MM.1S (cell line): ENCODE measurements around the gene SLC2A4RG.

Source experiments
- DNase-seq: peaks from one replicate; pipeline ENCODE4 v3.0.0-alpha.2; 2015
- H2AFZ ChIP-seq: fragments of 300-600 bp; sonication (generic); 2 replicates; pipeline ENCODE4 v1.6.0; 2016; ENCODE audit warnings: antibody characterized with exemption, low read length
- H3F3A ChIP-seq: fragments of 300-600 bp; sonication (generic); 2 replicates; pipeline ENCODE4 v1.6.1; 2016; ENCODE audit warnings: mild to moderate bottlenecking, antibody characterized with exemption, low read length, moderate library complexity, mixed read lengths; ENCODE audit not compliant: insufficient read depth
- H3K27ac ChIP-seq: fragments of 300-600 bp; sonication (generic); 2 replicates; pipeline ENCODE4 v1.5.1; 2016; ENCODE audit warnings: mild to moderate bottlenecking, low read length
- H3K27me3 ChIP-seq: fragments of 300-600 bp; sonication (generic); replicated peaks from 2 replicates; pipeline ENCODE4 v1.6.0; 2016; ENCODE audit warnings: low read length; ENCODE audit not compliant: insufficient read depth
- H3K36me3 ChIP-seq: fragments of 300-600 bp; sonication (generic); replicated peaks from 2 replicates; pipeline ENCODE4 v1.6.1; 2016; ENCODE audit warnings: mild to moderate bottlenecking, low read length, mixed read lengths; ENCODE audit not compliant: insufficient read depth
- H3K4me1 ChIP-seq: fragments of 300-600 bp; sonication (generic); 2 replicates; pipeline ENCODE4 v1.6.1; 2016; ENCODE audit warnings: low read length, mixed read lengths
- H3K4me2 ChIP-seq: fragments of 300-600 bp; sonication (generic); 2 replicates; pipeline ENCODE4 v1.6.0; 2016; ENCODE audit warnings: low read depth, low read length
- H3K4me3 ChIP-seq: fragments of 300-600 bp; sonication (generic); 2 replicates; pipeline ENCODE4 v1.5.1; 2016; ENCODE audit warnings: low read length, mixed read lengths
- H3K79me2 ChIP-seq: fragments of 300-600 bp; sonication (generic); 2 replicates; pipeline ENCODE4 v1.6.1; 2016; ENCODE audit warnings: mixed run types, low read length, mixed read lengths
- H3K9ac ChIP-seq: fragments of 300-600 bp; sonication (generic); 2 replicates; pipeline ENCODE4 v1.6.1; 2016; ENCODE audit warnings: low read length, mixed read lengths
- H3K9me2 ChIP-seq: fragments of 300-600 bp; sonication (generic); replicated peaks from 2 replicates; pipeline ENCODE4 v1.6.1; 2016; ENCODE audit warnings: mild to moderate bottlenecking, low read length, mixed read lengths; ENCODE audit not compliant: insufficient read depth
- H3K9me3 ChIP-seq: fragments of 300-600 bp; sonication (generic); replicated peaks from 2 replicates; pipeline ENCODE4 v1.6.1; 2016; ENCODE audit warnings: mild to moderate bottlenecking, low read length, mixed read lengths; ENCODE audit not compliant: insufficient read depth
- H4K20me1 ChIP-seq: fragments of 300-600 bp; sonication (generic); 2 replicates; pipeline ENCODE4 v1.6.1; 2016; ENCODE audit warnings: mild to moderate bottlenecking, low read length, moderate library complexity, mixed read lengths; ENCODE audit not compliant: insufficient read depth
- CTCF ChIP-seq: fragments of 300-600 bp; sonication (generic); IDR thresholded peaks from 2 replicates; pipeline ENCODE4 v1.5.1; 2016; ENCODE audit warnings: antibody characterized with exemption, low read length, mixed read lengths
- EZH2 ChIP-seq: fragments of 300-600 bp; sonication (generic); optimal IDR thresholded peaks from 2 replicates; pipeline ENCODE3; 2017; ENCODE audit warnings: low read depth, mild to moderate bottlenecking, antibody characterized with exemption, low read length, mixed read lengths
- EZH2phosphoT487 ChIP-seq: fragments of 300-600 bp; sonication (generic); IDR thresholded peaks from 2 replicates; pipeline ENCODE4 v1.6.1; 2018; ENCODE audit warnings: antibody characterized with exemption, low read length

The SLC2A4RG gene

GRCh38 chr20:63708301-63709148 lies 31.1 kb upstream of the SLC2A4RG start:
- Histone ChIP-seq H3K27ac (no peak overlapping the region), H4K20me1 (peaks cover 4% of the 10 kb centered on the region; the same call in 1 of the 2 replicates), H3F3A (0 out of 2 replicates have a peak, but pooled peaks cover 9% of the 10 kb centered on the region), H3K4me3 (peak overlapping the region; percentile 97), H3K36me3 (peaks cover 10% of the 10 kb centered on the region), H3K27me3 (no peaks in the 10 kb centered on the region), H3K9ac (peak overlapping the region; percentile 83; the same call in 1 of the 2 replicates), H3K9me2 (no peaks in the 10 kb centered on the region), H2AFZ (no peak overlapping the region), H3K4me1 (peaks cover 14% of the 10 kb centered on the region), H3K79me2 (peaks cover 89% of the 10 kb centered on the region), H3K4me2 (peak overlapping the region; percentile 61), H3K9me3 (no peaks in the 10 kb centered on the region)
- TF ChIP-seq CTCF (no peak), EZH2 (no peak), EZH2phosphoT487 (no peak)
- DNase-seq, result no peak

DNA sequence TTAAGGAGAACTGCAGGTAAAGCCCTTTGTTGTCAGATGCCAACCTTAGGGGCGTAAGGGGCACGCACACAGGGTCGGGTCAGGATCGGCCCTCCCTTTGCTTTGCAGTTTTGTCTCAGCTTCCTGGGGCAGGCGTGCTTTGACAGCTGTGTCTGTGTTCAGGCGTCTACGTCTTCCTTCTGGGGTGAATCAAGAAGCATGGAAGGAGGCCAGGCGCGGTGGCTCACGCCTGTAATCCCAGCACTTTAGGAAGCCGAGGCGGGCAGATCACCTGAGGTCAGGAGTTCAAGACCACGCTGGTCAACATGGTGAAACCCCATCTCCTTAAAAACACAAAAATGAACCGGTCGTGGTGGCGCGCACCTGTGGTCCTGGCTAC lies 30.4 kb upstream of the SLC2A4RG start:
- DNase-seq, result no peak
- Histone ChIP-seq H4K20me1 (peaks cover 4% of the 10 kb centered on the region; the same call in 1 of the 2 replicates), H3K4me1 (peaks cover 14% of the 10 kb centered on the region), H3K36me3 (peaks cover 10% of the 10 kb centered on the region), H2AFZ (no peak overlapping the region), H3F3A (0 out of 2 replicates have a peak, but pooled peaks cover 9% of the 10 kb centered on the region), H3K79me2 (peaks cover 91% of the 10 kb centered on the region), H3K4me3 (peak overlapping the region; percentile 97; the same call in 1 of the 2 replicates), H3K9ac (no peak overlapping the region), H3K4me2 (peak overlapping the region; percentile 61), H3K9me3 (no peaks in the 10 kb centered on the region), H3K27me3 (no peaks in the 10 kb centered on the region), H3K27ac (no peak overlapping the region), H3K9me2 (no peaks in the 10 kb centered on the region)
- TF ChIP-seq EZH2phosphoT487, result no peak
- TF ChIP-seq CTCF, result no peak
- TF ChIP-seq EZH2, result no peak

DNA sequence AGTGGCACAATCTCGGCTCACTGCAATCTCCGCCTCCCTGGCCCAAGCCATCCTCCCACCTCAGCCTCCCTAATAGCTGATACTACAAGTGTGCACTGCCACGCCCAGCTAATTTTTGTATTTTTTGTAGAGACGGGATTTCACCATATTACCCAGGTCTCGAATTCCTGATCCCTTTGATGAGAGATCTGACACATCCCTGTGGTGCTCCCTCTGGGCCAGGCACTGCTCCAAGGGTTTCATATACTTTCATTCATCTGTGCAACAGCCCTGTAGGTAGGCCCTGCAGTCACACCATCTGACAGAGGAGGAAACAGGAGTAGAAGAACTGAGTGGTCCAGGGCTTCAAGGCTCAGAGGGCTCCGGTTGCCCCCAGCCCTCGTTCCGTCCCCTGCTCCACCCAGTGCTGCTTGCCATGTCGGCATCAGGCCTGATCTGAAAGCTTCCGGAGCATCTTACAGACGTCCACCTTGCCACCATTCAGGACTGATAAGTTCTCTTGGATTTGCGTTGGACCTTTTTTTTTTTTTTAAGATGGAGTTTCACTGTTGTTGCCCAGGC lies 28.4 kb upstream of the SLC2A4RG start:
- H3K79me2 ChIP-seq, result peaks cover 87% of the 10 kb centered on the region
- no peak for DNase-seq
- peaks cover 4% of the 10 kb centered on the region; the same call in 1 of the 2 replicates for H4K20me1 ChIP-seq

More for the DNA sequence above, 28.4 kb upstream of the SLC2A4RG start:
- Histone ChIP-seq H3K9me2 (no peaks in the 10 kb centered on the region), H2AFZ (no peak overlapping the region), H3K4me2 (no peak overlapping the region), H3K27me3 (no peaks in the 10 kb centered on the region), H3K9ac (no peak overlapping the region), H3K36me3 (peaks cover 10% of the 10 kb centered on the region), H3K27ac (no peak overlapping the region), H3K4me3 (no peak overlapping the region), H3F3A (0 out of 2 replicates have a peak, but pooled peaks cover 9% of the 10 kb centered on the region), H3K9me3 (no peaks in the 10 kb centered on the region), H3K4me1 (peaks cover 13% of the 10 kb centered on the region)
- TF ChIP-seq EZH2phosphoT487 (no peak), EZH2 (no peak), CTCF (no peak)
